ENCODE data around the gene CDKN1B. TPM values are rescaled to one million over a fixed set of nuclear protein-coding genes. Genes with fewer than 3 reads are reported as not detected.
A peak's percentile ranks its signal among the peaks of the same experiment; 100 is the strongest.

The CDKN1B gene
- total RNA-seq, 1 donor from 2014 or later, result 34.0 TPM

DNA sequence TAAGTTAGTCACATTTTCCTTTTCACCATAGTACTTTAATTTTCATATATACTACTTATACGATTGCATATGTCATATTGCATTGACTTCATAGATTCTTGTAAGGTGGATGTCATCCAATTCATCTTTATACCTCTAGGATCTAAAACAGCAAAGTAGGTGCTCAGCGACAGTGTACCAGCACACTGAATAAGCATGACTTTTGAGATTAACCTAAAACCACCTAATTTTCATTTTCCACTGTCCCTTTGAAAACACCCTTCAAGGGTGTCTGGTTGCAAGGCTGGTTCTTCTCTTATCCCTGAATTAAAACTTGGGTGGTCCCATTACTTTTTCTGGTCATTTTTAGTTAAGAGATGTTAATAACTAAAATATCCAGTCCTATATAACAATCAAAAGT is 25.6 kb upstream of the CDKN1B start:
- FAIRE-seq, result no peak
- DNase-seq (ENCODE audit: low read depth), result no peak
- H3K36me3 ChIP-seq (ENCODE audit: control insufficient read depth, insufficient read depth, low read length), result no peaks in the 10 kb centered on the region
- no peaks in the 10 kb centered on the region for H3K27me3 ChIP-seq (ENCODE audit: control insufficient read depth, insufficient read depth, low read length)
- no peak overlapping the region for H3K4me3 ChIP-seq (ENCODE audit: low read depth, low read length)
- TF ChIP-seq, protein P1, sequence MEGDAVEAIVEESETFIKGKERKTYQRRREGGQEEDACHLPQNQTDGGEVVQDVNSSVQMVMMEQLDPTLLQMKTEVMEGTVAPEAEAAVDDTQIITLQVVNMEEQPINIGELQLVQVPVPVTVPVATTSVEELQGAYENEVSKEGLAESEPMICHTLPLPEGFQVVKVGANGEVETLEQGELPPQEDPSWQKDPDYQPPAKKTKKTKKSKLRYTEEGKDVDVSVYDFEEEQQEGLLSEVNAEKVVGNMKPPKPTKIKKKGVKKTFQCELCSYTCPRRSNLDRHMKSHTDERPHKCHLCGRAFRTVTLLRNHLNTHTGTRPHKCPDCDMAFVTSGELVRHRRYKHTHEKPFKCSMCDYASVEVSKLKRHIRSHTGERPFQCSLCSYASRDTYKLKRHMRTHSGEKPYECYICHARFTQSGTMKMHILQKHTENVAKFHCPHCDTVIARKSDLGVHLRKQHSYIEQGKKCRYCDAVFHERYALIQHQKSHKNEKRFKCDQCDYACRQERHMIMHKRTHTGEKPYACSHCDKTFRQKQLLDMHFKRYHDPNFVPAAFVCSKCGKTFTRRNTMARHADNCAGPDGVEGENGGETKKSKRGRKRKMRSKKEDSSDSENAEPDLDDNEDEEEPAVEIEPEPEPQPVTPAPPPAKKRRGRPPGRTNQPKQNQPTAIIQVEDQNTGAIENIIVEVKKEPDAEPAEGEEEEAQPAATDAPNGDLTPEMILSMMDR (IDR thresholded peaks at IDR 0.05; ENCODE audit: insufficient read depth, low read length, severe bottlenecking), result no peak

DNA sequence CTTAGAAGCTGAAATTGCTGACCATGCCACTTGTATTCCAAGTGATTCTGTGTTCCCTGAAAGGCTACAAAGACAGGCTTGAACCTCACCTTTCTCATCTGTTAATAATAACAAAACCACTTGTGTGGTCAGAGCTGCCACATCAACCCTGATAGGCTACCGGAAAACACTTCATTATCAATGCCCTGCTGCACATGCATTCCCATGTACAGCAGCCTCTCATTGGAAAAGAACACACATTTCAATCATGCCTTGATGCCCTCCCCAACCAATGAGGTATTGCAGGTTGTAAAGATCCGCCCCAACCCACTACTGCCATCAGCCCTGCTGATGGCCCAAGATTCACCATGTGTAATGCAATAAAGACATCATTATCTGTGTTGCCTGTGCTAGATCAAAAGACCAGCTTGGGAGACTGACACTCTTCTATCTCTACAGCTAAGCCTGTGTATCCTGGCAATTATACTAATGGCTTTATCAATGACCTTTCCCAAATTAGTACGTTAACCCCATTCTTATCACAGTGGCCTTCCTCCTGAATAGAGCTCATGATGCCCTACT is 24.0 kb upstream of the CDKN1B start:
- DNase-seq (ENCODE audit: low read depth) (no peak), FAIRE-seq (no peak)
- TF ChIP-seq, protein P1 (IDR thresholded peaks at IDR 0.05; ENCODE audit: insufficient read depth, low read length, severe bottlenecking), result no peak
- H3K4me3 ChIP-seq (ENCODE audit: low read depth, low read length), result no peak overlapping the region
- H3K27me3 ChIP-seq (ENCODE audit: control insufficient read depth, insufficient read depth, low read length), result no peaks in the 10 kb centered on the region
- no peaks in the 10 kb centered on the region for H3K36me3 ChIP-seq (ENCODE audit: control insufficient read depth, insufficient read depth, low read length)

DNA sequence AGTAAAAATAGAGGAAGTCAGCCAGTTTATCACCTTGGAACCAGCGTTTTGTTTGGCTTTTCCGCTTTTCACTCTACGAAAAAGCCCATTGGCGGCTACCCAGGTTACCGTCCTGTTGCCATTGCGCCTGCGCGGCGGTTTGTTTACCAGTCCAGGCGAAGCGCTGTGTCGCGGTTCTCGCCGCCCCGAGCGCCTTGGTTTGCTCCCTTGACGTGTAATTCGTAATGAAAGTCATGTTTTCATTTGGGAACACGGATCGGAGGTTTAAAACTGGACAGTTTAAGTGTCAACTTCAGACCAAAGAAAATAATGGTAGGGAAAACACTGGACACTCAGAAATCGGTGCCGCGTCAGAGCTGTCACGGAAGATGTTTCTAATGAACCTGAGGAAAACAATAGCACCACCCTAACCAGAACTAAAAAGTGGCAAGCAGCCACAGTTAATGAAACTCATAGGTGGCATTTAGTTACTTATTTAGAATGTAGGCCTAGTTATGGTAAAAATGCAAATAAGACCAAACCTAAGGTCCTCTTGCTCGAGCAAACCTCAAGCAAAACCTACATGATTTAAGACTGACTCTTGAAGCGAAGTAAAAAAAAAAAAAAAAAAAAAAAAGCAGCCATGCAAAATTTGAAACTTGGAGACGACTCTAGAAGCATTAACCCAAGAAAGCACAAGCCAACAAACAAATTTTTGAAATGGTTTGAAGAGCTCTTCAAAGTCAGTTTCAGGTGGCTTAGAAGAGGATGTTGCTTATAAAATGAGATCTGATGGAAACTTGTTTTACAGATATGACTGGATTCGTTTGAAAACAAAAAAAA is 20.4 kb upstream of the CDKN1B start:
- TF ChIP-seq, protein P1 (IDR thresholded peaks at IDR 0.05; ENCODE audit: insufficient read depth, low read length, severe bottlenecking), result no peak
- DNase-seq (ENCODE audit: low read depth) (peak; percentile 71), FAIRE-seq (no peak)
- no peaks in the 10 kb centered on the region for H3K27me3 ChIP-seq (ENCODE audit: control insufficient read depth, insufficient read depth, low read length)
- peak overlapping the region; percentile 66 for H3K4me3 ChIP-seq (ENCODE audit: low read depth, low read length)
- H3K36me3 ChIP-seq (ENCODE audit: control insufficient read depth, insufficient read depth, low read length), result no peaks in the 10 kb centered on the region

DNA sequence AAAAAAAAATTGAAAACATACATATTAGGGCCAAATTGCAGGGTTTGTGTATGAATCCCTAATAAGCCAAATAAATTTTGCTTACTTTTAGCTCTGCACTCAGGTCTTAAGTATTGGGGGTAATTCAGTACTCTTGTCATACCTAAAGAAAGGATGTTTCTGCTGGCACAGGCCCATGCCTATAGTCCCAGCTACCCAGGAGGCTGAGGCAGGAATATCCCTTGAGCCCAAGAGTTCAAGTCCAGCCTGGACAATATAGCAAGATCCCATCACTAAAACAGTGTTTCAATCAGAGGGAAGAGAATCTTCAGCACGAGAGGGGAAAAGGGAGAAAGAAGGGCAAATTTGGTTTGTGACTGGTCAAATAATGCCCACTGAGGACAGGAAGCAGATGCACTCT is 17.8 kb upstream of the CDKN1B start:
- Histone ChIP-seq H3K36me3 (ENCODE audit: control insufficient read depth, insufficient read depth, low read length) (no peaks in the 10 kb centered on the region), H3K27me3 (ENCODE audit: control insufficient read depth, insufficient read depth, low read length) (no peaks in the 10 kb centered on the region), H3K4me3 (ENCODE audit: low read depth, low read length) (no peak overlapping the region)
- FAIRE-seq (no peak), DNase-seq (ENCODE audit: low read depth) (no peak)
- TF ChIP-seq, protein P1 (IDR thresholded peaks at IDR 0.05; ENCODE audit: insufficient read depth, low read length, severe bottlenecking), result no peak

DNA sequence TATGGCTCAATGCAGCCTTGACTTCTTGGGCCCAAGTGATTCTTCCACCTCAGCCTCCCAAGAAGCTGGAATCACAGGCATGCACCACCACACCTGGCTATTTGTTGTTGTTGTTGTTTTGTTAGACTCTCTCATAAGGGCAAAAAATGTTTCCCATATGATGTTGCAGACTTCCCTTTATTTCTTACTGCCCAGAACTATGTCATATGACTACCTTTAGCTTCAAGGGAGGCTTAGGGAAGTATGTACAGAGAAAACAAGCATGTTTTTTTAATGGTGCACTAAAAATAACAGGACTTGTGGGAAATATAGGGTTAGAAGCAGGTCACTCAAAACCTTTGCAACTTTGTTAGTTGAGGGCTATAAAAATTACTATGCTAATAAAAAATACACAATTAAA is 16.9 kb upstream of the CDKN1B start:
- Histone ChIP-seq H3K27me3 (ENCODE audit: control insufficient read depth, insufficient read depth, low read length) (no peaks in the 10 kb centered on the region), H3K36me3 (ENCODE audit: control insufficient read depth, insufficient read depth, low read length) (no peaks in the 10 kb centered on the region), H3K4me3 (ENCODE audit: low read depth, low read length) (no peak overlapping the region)
- DNase-seq (ENCODE audit: low read depth), result no peak
- FAIRE-seq, result no peak
- TF ChIP-seq, protein P1 (IDR thresholded peaks at IDR 0.05; ENCODE audit: insufficient read depth, low read length, severe bottlenecking), result no peak
